HG03432 (cell line): Measurements from ENCODE around the gene RPS18.
"Not testable (repeated sequence)": the region's sequence is repeated elsewhere in the genome, so short reads cannot be mapped to it uniquely, and the experiment has no call there.

Source experiments
- ATAC-seq: cut with Tn5 transposase; IDR thresholded peaks from one replicate; pipeline ENCODE4 v1.9.1; 2021; ENCODE audit warnings: mild to moderate bottlenecking, moderate library complexity; ENCODE audit not compliant: unreplicated experiment

RPS18 gene

GRCh38 chr6:33272275-33273128 is 627 bp downstream of the RPS18 start:
- peak; percentile 16 for ATAC-seq

- no peak for ATAC-seq
These were observed 1.5 kb downstream of the RPS18 start for GRCh38 chr6:33273129-33273923.

GRCh38 chr6:33273924-33274902 is 2.3 kb downstream of the RPS18 start:
- no peak for ATAC-seq

GRCh38 chr6:33275795-33276580 is 4.1 kb downstream of the RPS18 start:
- not testable (repeated sequence) for ATAC-seq

- ATAC-seq: no peak
These were observed 4.6 kb downstream of the RPS18 start for GRCh38 chr6:33276581-33276863.

GRCh38 chr6:33276864-33277662 is 5.2 kb downstream of the RPS18 start, which contains the start of gene B3GALT4:
B3GALT4 (plus strand) TSS chr6:33277123; CDS start chr6:33277420, 297 bp downstream.
- ATAC-seq: peak; percentile 66

GRCh38 chr6:33277663-33278391 is 6.0 kb downstream of the RPS18 start:
- peak; percentile 10 for ATAC-seq

- no peak for ATAC-seq
These were observed 6.5 kb downstream of the RPS18 start for GRCh38 chr6:33278392-33278741.

- ATAC-seq: no peak
These were observed 6.9 kb downstream of the RPS18 start for GRCh38 chr6:33278810-33279209.

GRCh38 chr6:33279257-33279695 is 7.4 kb downstream of the RPS18 start:
- no peak for ATAC-seq

GRCh38 chr6:33279971-33280511 is 8.2 kb downstream of the RPS18 start:
- no peak for ATAC-seq

- no peak for ATAC-seq
These were observed 8.7 kb downstream of the RPS18 start for GRCh38 chr6:33280539-33280938.

GRCh38 chr6:33285214-33285613 is 13.3 kb downstream of the RPS18 start:
- not testable (repeated sequence) for ATAC-seq

GRCh38 chr6:33286946-33287914 is 15.4 kb downstream of the RPS18 start:
- no peak for ATAC-seq

GRCh38 chr6:33288141-33288920 is 16.5 kb downstream of the RPS18 start:
- no peak for ATAC-seq
